GM12878 (cell line): ENCODE data around the gene LRP5. TPM values are rescaled to one million over a fixed set of nuclear protein-coding genes. Genes with fewer than 3 reads are reported as not detected.

Experiments used
- ATAC-seq: fragments of 200-7000 bp; cut with Tn5 transposase; 3 replicates; pipeline ENCODE4 v1.9.1; 2020; ENCODE audit warnings: mild to moderate bottlenecking, moderate library complexity
- BruUV-seq: library from RNA; stranded (reverse); fragments of 400-500 nt; replicated peaks from 2 replicates; lab custom pipeline; 2021; lab: Mats Ljungman, UMichigan
- CTCF ChIA-PET: fragments of 300-600 bp; sonication (Branson Sonifier 250); formaldehyde crosslinking; extraction: SDS; loops from one replicate; lab custom pipeline; 2021; ENCODE audit warnings: inconsistent platforms; lab: Yijun Ruan, JAX
- POLR2A ChIA-PET: fragments of 350-600 bp; formaldehyde crosslinking; extraction: SDS; loops from one replicate; lab custom pipeline; 2021; ENCODE audit warnings: inconsistent platforms; lab: Charles Lee
- RAD21 ChIA-PET: fragments of 300-600 bp; sonication (Branson Sonifier 250); formaldehyde crosslinking; loops from one replicate; lab custom pipeline; 2023; ENCODE audit warnings: antibody characterized with exemption; ENCODE audit not compliant: unreplicated experiment; lab: Charles Lee
- SMC1A ChIA-PET: fragments of 300-600 bp; sonication (Branson Sonifier 250); formaldehyde crosslinking; loops from one replicate; lab custom pipeline; 2023; ENCODE audit not compliant: unreplicated experiment, uncharacterized antibody; lab: Charles Lee
- DNase-seq: peaks from one replicate; pipeline ENCODE4 v3.0.0-alpha.2; 2011; ENCODE audit warnings: low read depth, low spot score
- FAIRE-seq: peaks from 3 replicates; lab custom pipeline; 2011; peaks lifted over from hg19 to GRCh38; lab: Jason Lieb, UNC
- H2AFZ ChIP-seq: 2 replicates; pipeline ENCODE4 v1.6.0; 2011; ENCODE audit warnings: low read depth, low read length, control low read depth; ENCODE audit not compliant: control insufficient read depth
- H3K27ac ChIP-seq: 2 replicates; pipeline ENCODE4 v1.5.1; 2011; ENCODE audit warnings: control low read depth; ENCODE audit not compliant: control insufficient read depth, insufficient read depth
- H3K27me3 ChIP-seq, 2 experiments: replicated peaks in 1 of 2; 2 replicates each; pipeline versions ENCODE4 v1.6.0 to v1.6.1; 2011; ENCODE audit warnings: low read length in 1 of 2; ENCODE audit not compliant: control insufficient read depth in 2 of 2, insufficient read depth in 2 of 2
- H3K36me3 ChIP-seq, 2 experiments: 2 replicates each; pipeline ENCODE4 v1.5.1; 2011; ENCODE audit warnings: low read length in 1 of 2; ENCODE audit not compliant: control insufficient read depth in 2 of 2, insufficient read depth in 2 of 2
- H3K4me1 ChIP-seq: 2 replicates; pipeline ENCODE4 v1.6.1; 2011; ENCODE audit warnings: mild to moderate bottlenecking, low read length, moderate library complexity, mixed read lengths; ENCODE audit not compliant: control insufficient read depth, insufficient read depth
- H3K4me2 ChIP-seq: 2 replicates; pipeline ENCODE4 v1.6.0; 2011; ENCODE audit warnings: control low read depth; ENCODE audit not compliant: control insufficient read depth, insufficient read depth
- H3K4me3 ChIP-seq: fragments of 200-600 bp; sonication (generic); 2 replicates; pipeline ENCODE4 v1.5.1; 2016
- H3K79me2 ChIP-seq: 2 replicates; pipeline ENCODE4 v1.6.0; 2011; ENCODE audit warnings: low read length; ENCODE audit not compliant: control insufficient read depth, insufficient read depth
- H3K9ac ChIP-seq: 2 replicates; pipeline ENCODE4 v1.8.0; 2011; ENCODE audit warnings: low read length, control low read depth, mixed read lengths; ENCODE audit not compliant: control insufficient read depth, insufficient read depth
- H3K9me3 ChIP-seq: replicated peaks from 3 replicates; pipeline ENCODE4 v1.5.1; 2011; ENCODE audit warnings: mild to moderate bottlenecking, low read length; ENCODE audit not compliant: control insufficient read depth, insufficient read depth
- H4K20me1 ChIP-seq: 2 replicates; pipeline ENCODE4 v1.6.0; 2011; ENCODE audit not compliant: control insufficient read depth, insufficient read depth
- CHD4 ChIP-seq: fragments of 200-600 bp; sonication (generic); IDR thresholded peaks from 2 replicates; pipeline ENCODE4 v1.6.1; 2016; ENCODE audit warnings: mild to moderate bottlenecking
- CREM ChIP-seq: IDR thresholded peaks from 2 replicates; pipeline ENCODE4 v1.6.1; 2014; ENCODE audit warnings: antibody characterized with exemption, low read depth
- CTCF ChIP-seq, 3 experiments: IDR thresholded peaks in 2 of 3; conservative IDR thresholded peaks in 1 of 3; 2 replicates each; pipeline ENCODE4 v1.5.1; 2011; ENCODE audit warnings: low read depth in 3 of 3, low read length in 3 of 3, mild to moderate bottlenecking in 3 of 3, control low read depth in 2 of 3, moderate library complexity in 2 of 3, inconsistent platforms in 1 of 3, mixed read lengths in 1 of 3; ENCODE audit not compliant: control insufficient read depth in 2 of 3, insufficient read depth in 1 of 3; ENCODE audit errors: extremely low read depth in 1 of 3
- FOXM1 ChIP-seq: IDR thresholded peaks from 2 replicates; pipeline ENCODE4 v1.6.1; 2012; ENCODE audit warnings: low read depth, mild to moderate bottlenecking, inconsistent platforms, low read length, moderate library complexity
- HCFC1 ChIP-seq: fragments of 150-350 bp; IDR thresholded peaks from 2 replicates; pipeline ENCODE4 v1.6.1; 2014; ENCODE audit warnings: low read length
- HDGF ChIP-seq: fragments of 450-650 bp; IDR thresholded peaks from 2 replicates; pipeline ENCODE4 v1.6.1; 2016; ENCODE audit warnings: antibody characterized with exemption
- IRF4 ChIP-seq: IDR thresholded peaks from 2 replicates; pipeline ENCODE4 v1.6.1; 2011; ENCODE audit warnings: low read depth, low read length
- NR2F1 ChIP-seq: fragments of 450-650 bp; conservative IDR thresholded peaks from 2 replicates; pipeline ENCODE4 v1.6.1; 2017; ENCODE audit warnings: mild to moderate bottlenecking
- PAX5 ChIP-seq: IDR thresholded peaks from 2 replicates; pipeline ENCODE4 v1.6.1; 2011; ENCODE audit warnings: low read depth, low read length, borderline replicate concordance
- SIN3A ChIP-seq: IDR thresholded peaks from 2 replicates; pipeline ENCODE4 v1.6.1; 2012; ENCODE audit warnings: low read depth, low read length, improper control_type of control experiment
- ZNF622 ChIP-seq: fragments of 450-650 bp; IDR thresholded peaks from 2 replicates; pipeline ENCODE4 v1.6.1; 2017; ENCODE audit warnings: mild to moderate bottlenecking, inconsistent platforms
- WGBS: methylation state at CpG from one replicate; pipeline ENCODE4 v1.1.6; 2016; ENCODE audit warnings: low lambda C conversion rate; ENCODE audit not compliant: insufficient replicate concordance, insufficient coverage; ENCODE audit errors: missing lambda C conversion rate; 5-methylcytosine and 5-hydroxymethylcytosine counted together
- in situ Hi-C: fragments of 300-500 bp; cut with MboI; formaldehyde crosslinking; loops from 9 replicates; pipeline ENCODE4 v1.14.3; 2018; ENCODE audit warnings: mixed read lengths
- intact Hi-C: fragments of 100-400 bp; cut with micrococcal nuclease; formaldehyde crosslinking; loops from one replicate; pipeline ENCODE4 v1.14.2; 2022; ENCODE audit not compliant: unreplicated experiment
- polyA plus RNA-seq, 11 experiments: library from polyadenylated mRNA; depleted of rRNA in 4 of 11; unstranded in 6 of 11; stranded (reverse) in 5 of 11; fragments of >200 nt; fragmentation: Nextera tagmentation in 4 of 11; fragmentation: Illumina TruSeq in 1 of 11; extraction: Ambion mirVana in 4 of 11; extraction: Trizol in 1 of 11; gene quantifications; 1 replicate in 1 of 11; 2 replicates in 10 of 11; pipeline versions ENCODE4 v1.2.1 to v1.2.3, GENCODE V29; 2011 to 2016; ENCODE audit warnings: inconsistent platforms in 2 of 11, missing spikeins in 2 of 11, low read depth in 1 of 11
- total RNA-seq, 4 experiments: library from RNA; depleted of rRNA in 3 of 4; stranded (reverse); fragments of >200 nt in 3 of 4; fragmentation: Illumina TruSeq in 1 of 4; extraction: Trizol in 1 of 4; gene quantifications; 2 replicates each; pipeline versions ENCODE4 v1.2.1 to v1.2.3, GENCODE V29; 2013 to 2021
- TF ChIP-seq, protein P1 (sequence below): IDR thresholded peaks from 2 replicates; pipeline ENCODE4 v1.6.1; 2012; ENCODE audit warnings: low read length, inconsistent platforms
- TF ChIP-seq, protein P2 (sequence below): IDR thresholded peaks from 2 replicates; pipeline ENCODE4 v1.6.1; 2012; ENCODE audit warnings: low read depth, low read length, improper control_type of control experiment
- TF ChIP-seq, protein P3 (sequence below): fragments of 450-650 bp; formaldehyde crosslinking; IDR thresholded peaks from 2 replicates; pipeline ENCODE4 v1.4.0; 2022; ENCODE audit warnings: mild to moderate bottlenecking, moderate library complexity

The LRP5 gene
- total and polyA plus RNA-seq, 10 of the 15 experiments (the other 5 are each of a cell fraction or from before 2014, with no cell fraction given): 0.37 to 34.0 (median 6.6) TPM

DNA sequence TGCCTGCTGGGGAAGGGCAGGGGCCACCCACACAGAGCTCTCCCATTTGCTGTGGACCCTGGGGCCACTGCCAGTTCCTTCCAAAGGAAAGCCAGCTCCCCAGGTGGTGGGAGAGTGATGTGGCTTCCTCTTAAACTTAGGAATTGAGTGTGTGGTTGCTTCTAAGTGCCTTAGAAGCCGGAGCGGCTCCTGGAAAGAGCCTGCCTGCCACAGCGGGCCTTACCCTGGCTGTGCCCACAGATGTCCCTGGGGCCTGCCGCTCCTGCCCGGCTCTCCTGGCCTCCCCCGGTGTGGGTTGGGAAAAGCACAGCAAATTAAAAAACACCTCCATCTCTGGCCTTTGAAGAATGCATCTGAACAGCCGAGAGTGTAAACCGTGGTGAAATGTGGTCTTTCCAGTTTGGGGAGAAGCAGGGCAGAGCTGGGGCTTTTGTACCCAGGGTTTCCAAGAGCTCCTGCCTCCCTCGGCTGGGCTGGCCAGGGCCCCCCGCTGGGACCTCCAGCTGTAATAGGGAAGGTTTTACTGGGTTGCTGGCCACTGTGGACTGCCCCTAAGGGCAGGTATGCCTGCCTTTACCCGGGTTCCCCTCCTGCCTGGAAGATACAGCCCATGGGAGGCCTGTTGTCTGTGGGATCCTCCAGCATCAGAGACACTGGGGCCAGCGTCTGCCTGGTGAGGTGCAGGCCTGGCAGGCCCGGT lies 30.2 kb downstream of the LRP5 start (continued):
- TF ChIP-seq CTCF (IDR thresholded peaks at IDR 0.05 in 2 of 3, conservative IDR thresholded peaks at IDR 0.05 in 1 of 3; ENCODE audit: control insufficient read depth in 2 of 3, extremely low read depth in 1 of 3, insufficient read depth in 1 of 3, low read depth in 3 of 3, low read length in 3 of 3) (no peak), HDGF (no peak), IRF4 (no peak)

- POLR2A ChIA-PET: no interaction called here
- intact Hi-C loops: no loop called here
- SMC1A ChIA-PET: no interaction called here
- Histone ChIP-seq H3K79me2 (peaks cover 7% of the 10 kb centered on the region), H3K4me1 (peaks cover 8% of the 10 kb centered on the region), H4K20me1 (no peaks in the 10 kb centered on the region), H3K4me3 (no peak overlapping the region), H3K36me3 (no peaks in the 10 kb centered on the region; a peak in 3 of 4 replicates), H3K4me2 (no peak overlapping the region), H3K27me3 (no peaks in the 10 kb centered on the region), H2AFZ (no peak overlapping the region), H3K27ac (no peak overlapping the region), H3K9ac (no peak overlapping the region), H3K9me3 (peaks cover 4% of the 10 kb centered on the region; the same call in 2 of the 3 replicates)
- TF ChIP-seq, protein P1, sequence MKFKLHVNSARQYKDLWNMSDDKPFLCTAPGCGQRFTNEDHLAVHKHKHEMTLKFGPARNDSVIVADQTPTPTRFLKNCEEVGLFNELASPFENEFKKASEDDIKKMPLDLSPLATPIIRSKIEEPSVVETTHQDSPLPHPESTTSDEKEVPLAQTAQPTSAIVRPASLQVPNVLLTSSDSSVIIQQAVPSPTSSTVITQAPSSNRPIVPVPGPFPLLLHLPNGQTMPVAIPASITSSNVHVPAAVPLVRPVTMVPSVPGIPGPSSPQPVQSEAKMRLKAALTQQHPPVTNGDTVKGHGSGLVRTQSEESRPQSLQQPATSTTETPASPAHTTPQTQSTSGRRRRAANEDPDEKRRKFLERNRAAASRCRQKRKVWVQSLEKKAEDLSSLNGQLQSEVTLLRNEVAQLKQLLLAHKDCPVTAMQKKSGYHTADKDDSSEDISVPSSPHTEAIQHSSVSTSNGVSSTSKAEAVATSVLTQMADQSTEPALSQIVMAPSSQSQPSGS: no peak
- TF ChIP-seq, protein P2, sequence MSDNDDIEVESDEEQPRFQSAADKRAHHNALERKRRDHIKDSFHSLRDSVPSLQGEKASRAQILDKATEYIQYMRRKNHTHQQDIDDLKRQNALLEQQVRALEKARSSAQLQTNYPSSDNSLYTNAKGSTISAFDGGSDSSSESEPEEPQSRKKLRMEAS: no peak
- TF ChIP-seq HCFC1 (no peak), NR2F1 (no peak), IRF4 (no peak), PAX5 (no peak), CHD4 (no peak), FOXM1 (no peak), SIN3A (no peak), CREM (no peak), ZNF622 (no peak)
- TF ChIP-seq, protein P3, sequence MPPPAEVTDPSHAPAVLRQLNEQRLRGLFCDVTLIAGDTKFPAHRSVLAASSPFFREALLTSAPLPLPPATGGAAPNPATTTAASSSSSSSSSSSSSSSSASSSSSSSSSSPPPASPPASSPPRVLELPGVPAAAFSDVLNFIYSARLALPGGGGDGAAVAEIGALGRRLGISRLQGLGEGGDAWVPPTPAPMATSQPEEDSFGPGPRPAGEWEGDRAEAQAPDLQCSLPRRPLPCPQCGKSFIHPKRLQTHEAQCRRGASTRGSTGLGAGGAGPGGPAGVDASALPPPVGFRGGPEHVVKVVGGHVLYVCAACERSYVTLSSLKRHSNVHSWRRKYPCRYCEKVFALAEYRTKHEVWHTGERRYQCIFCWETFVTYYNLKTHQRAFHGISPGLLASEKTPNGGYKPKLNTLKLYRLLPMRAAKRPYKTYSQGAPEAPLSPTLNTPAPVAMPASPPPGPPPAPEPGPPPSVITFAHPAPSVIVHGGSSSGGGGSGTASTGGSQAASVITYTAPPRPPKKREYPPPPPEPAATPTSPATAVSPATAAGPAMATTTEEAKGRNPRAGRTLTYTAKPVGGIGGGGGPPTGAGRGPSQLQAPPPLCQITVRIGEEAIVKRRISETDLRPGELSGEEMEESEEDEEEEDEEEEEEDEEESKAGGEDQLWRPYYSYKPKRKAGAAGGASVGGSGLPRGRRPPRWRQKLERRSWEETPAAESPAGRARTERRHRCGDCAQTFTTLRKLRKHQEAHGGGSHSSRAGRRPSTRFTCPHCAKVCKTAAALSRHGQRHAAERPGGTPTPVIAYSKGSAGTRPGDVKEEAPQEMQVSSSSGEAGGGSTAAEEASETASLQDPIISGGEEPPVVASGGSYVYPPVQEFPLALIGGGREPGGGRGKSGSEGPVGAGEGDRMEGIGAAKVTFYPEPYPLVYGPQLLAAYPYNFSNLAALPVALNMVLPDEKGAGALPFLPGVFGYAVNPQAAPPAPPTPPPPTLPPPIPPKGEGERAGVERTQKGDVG (CRISPR knock-in tag): no peak
- RAD21 ChIA-PET: no interaction called here
- CTCF ChIA-PET: no interaction called here
- no TSS peak for BruUV-seq
- no peak for ATAC-seq
- no peak for DNase-seq
- FAIRE-seq: no peak
- 60% methylated on average over 14 of the region's 14 CpGs for WGBS
- in situ Hi-C loops: no loop called here
Measured at GRCh38 chr11:68343761-68344256, 31.4 kb downstream of the LRP5 start.
